Breast epithelium (tissue), 3 donors: ENCODE results near the gene SCNM1.

Experiments
- CTCF ChIP-seq, 3 donors: fragments of 450-650 bp; IDR thresholded peaks; one replicate each; pipeline ENCODE4 v1.5.1; 2016 to 2017; ENCODE audit warnings: antibody characterized with exemption in 3 of 3, mild to moderate bottlenecking in 3 of 3, moderate library complexity in 3 of 3
- POLR2A ChIP-seq: fragments of 450-650 bp; IDR thresholded peaks from one replicate; pipeline ENCODE4 v1.6.1; 2016; ENCODE audit warnings: antibody characterized with exemption, mild to moderate bottlenecking, moderate library complexity
- POLR2AphosphoS5 ChIP-seq, 3 donors: sonication (generic); formaldehyde crosslinking; IDR thresholded peaks; one replicate each; pipeline ENCODE4 v1.6.1; 2017; ENCODE audit warnings: antibody characterized with exemption in 3 of 3

GRCh38 chr1:151157067-151157531, 8.8 kb upstream of the SCNM1 start:
- TF ChIP-seq CTCF (IDR thresholded peaks at IDR 0.05) (no peak), POLR2A (no peak), POLR2AphosphoS5 (IDR thresholded peaks at IDR 0.05) (no peak)
